ENCODE results near the gene PLXDC2.

PLXDC2 gene

GRCh38 chr10:19944911-19945663 lies 128.9 kb downstream of the PLXDC2 start:
- CTCF ChIA-PET = no interaction called here
- H3K27ac ChIP-seq (ENCODE audit: extremely low read depth, low read depth, low read length) = no peak overlapping the region
- POLR2A ChIA-PET = no interaction called here

GRCh38 chr10:19946245-19946644 lies 130.0 kb downstream of the PLXDC2 start:
- Histone ChIP-seq H3K4me1 (ENCODE audit: control insufficient read depth, insufficient read depth, low read length) (no peaks in the 10 kb centered on the region), H3K36me3 (ENCODE audit: control insufficient read depth in 2 of 2, insufficient read depth in 1 of 2, low read length in 2 of 2) (no peaks in the 10 kb centered on the region), H3K4me3 (ENCODE audit: low read depth, low read length) (no peak overlapping the region), H3K9me3 (ENCODE audit: control insufficient read depth, insufficient read depth, low read depth, low read length) (no peaks in the 10 kb centered on the region), H3K27ac (ENCODE audit: extremely low read depth, low read depth, low read length) (no peak overlapping the region)
- TF ChIP-seq ZNF529 (tag by site-specific recombination; IDR thresholded peaks at IDR 0.05; ENCODE audit: insufficient replicate concordance) (no peak), ZNF350 (tag by site-specific recombination; IDR thresholded peaks at IDR 0.05) (no peak), ZNF148 (tag by site-specific recombination; IDR thresholded peaks at IDR 0.05; ENCODE audit: borderline replicate concordance) (no peak), ZNF223 (tag by site-specific recombination; IDR thresholded peaks at IDR 0.05) (no peak), ZNF37A (tag by site-specific recombination; IDR thresholded peaks at IDR 0.05) (no peak), ZNF610 (tag by site-specific recombination; IDR thresholded peaks at IDR 0.05; ENCODE audit: borderline replicate concordance) (no peak), ZNF416 (tag by site-specific recombination; IDR thresholded peaks at IDR 0.05) (no peak), ZNF335 (tag by site-specific recombination; conservative IDR thresholded peaks at IDR 0.05) (no peak), ZNF654 (tag by site-specific recombination; IDR thresholded peaks at IDR 0.05; ENCODE audit: low read depth) (no peak), ZNF155 (tag by site-specific recombination; IDR thresholded peaks at IDR 0.05) (no peak), ZNF580 (tag by site-specific recombination; IDR thresholded peaks at IDR 0.05) (no peak), ZNF202 (tag by site-specific recombination; IDR thresholded peaks at IDR 0.05; ENCODE audit: borderline replicate concordance) (no peak), ZNF830 (tag by site-specific recombination; IDR thresholded peaks at IDR 0.05; ENCODE audit: low read depth) (no peak), MZF1 (tag by site-specific recombination; IDR thresholded peaks at IDR 0.05; ENCODE audit: borderline replicate concordance) (no peak), ZNF626 (tag by site-specific recombination; IDR thresholded peaks at IDR 0.05) (no peak), ZNF837 (tag by site-specific recombination; IDR thresholded peaks at IDR 0.05) (no peak)
- TF ChIP-seq, protein P1, sequence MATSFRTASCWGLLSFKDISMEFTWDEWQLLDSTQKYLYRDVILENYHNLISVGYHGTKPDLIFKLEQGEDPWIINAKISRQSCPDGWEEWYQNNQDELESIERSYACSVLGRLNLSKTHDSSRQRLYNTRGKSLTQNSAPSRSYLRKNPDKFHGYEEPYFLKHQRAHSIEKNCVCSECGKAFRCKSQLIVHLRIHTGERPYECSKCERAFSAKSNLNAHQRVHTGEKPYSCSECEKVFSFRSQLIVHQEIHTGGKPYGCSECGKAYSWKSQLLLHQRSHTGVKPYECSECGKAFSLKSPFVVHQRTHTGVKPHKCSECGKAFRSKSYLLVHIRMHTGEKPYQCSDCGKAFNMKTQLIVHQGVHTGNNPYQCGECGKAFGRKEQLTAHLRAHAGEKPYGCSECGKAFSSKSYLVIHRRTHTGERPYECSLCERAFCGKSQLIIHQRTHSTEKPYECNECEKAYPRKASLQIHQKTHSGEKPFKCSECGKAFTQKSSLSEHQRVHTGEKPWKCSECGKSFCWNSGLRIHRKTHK (tag by site-specific recombination; IDR thresholded peaks at IDR 0.05) = no peak
- TF ChIP-seq, protein P2, sequence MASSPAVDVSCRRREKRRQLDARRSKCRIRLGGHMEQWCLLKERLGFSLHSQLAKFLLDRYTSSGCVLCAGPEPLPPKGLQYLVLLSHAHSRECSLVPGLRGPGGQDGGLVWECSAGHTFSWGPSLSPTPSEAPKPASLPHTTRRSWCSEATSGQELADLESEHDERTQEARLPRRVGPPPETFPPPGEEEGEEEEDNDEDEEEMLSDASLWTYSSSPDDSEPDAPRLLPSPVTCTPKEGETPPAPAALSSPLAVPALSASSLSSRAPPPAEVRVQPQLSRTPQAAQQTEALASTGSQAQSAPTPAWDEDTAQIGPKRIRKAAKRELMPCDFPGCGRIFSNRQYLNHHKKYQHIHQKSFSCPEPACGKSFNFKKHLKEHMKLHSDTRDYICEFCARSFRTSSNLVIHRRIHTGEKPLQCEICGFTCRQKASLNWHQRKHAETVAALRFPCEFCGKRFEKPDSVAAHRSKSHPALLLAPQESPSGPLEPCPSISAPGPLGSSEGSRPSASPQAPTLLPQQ (tag by site-specific recombination; IDR thresholded peaks at IDR 0.05) = no peak
- TF ChIP-seq, protein P3, sequence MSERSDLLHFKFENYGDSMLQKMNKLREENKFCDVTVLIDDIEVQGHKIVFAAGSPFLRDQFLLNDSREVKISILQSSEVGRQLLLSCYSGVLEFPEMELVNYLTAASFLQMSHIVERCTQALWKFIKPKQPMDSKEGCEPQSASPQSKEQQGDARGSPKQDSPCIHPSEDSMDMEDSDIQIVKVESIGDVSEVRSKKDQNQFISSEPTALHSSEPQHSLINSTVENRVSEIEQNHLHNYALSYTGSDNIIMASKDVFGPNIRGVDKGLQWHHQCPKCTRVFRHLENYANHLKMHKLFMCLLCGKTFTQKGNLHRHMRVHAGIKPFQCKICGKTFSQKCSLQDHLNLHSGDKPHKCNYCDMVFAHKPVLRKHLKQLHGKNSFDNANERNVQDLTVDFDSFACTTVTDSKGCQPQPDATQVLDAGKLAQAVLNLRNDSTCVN (tag by site-specific recombination; optimal IDR thresholded peaks at IDR 0.05) = no peak
- POLR2A ChIA-PET = no interaction called here
- CTCF ChIA-PET = no interaction called here

More at GRCh38 chr10:19944911-19945663, 128.9 kb downstream of the PLXDC2 start:
- Histone ChIP-seq H3K36me3 (ENCODE audit: control insufficient read depth in 2 of 2, insufficient read depth in 1 of 2, low read length in 2 of 2) (no peaks in the 10 kb centered on the region), H3K9me3 (ENCODE audit: control insufficient read depth, insufficient read depth, low read depth, low read length) (no peaks in the 10 kb centered on the region), H3K4me1 (ENCODE audit: control insufficient read depth, insufficient read depth, low read length) (no peaks in the 10 kb centered on the region), H3K4me3 (ENCODE audit: low read depth, low read length) (no peak overlapping the region)
- TF ChIP-seq, protein P4, sequence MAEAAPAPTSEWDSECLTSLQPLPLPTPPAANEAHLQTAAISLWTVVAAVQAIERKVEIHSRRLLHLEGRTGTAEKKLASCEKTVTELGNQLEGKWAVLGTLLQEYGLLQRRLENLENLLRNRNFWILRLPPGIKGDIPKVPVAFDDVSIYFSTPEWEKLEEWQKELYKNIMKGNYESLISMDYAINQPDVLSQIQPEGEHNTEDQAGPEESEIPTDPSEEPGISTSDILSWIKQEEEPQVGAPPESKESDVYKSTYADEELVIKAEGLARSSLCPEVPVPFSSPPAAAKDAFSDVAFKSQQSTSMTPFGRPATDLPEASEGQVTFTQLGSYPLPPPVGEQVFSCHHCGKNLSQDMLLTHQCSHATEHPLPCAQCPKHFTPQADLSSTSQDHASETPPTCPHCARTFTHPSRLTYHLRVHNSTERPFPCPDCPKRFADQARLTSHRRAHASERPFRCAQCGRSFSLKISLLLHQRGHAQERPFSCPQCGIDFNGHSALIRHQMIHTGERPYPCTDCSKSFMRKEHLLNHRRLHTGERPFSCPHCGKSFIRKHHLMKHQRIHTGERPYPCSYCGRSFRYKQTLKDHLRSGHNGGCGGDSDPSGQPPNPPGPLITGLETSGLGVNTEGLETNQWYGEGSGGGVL (tag by site-specific recombination; IDR thresholded peaks at IDR 0.05) = no peak
